ENCODE results near the gene ANXA2. TPM values are rescaled to one million over a fixed set of nuclear protein-coding genes. Genes with fewer than 3 reads are reported as not detected.
A peak's percentile ranks its signal among the peaks of the same experiment; 100 is the strongest.

ANXA2 gene
- total RNA-seq, 6 experiments from 2014 or later, result 4,445 to 5,074 (median 4,643) TPM

- Mint-ChIP-seq H3K4me1 (ENCODE audit: low read depth) (peaks cover 91% of the 10 kb centered on the region), H3K9me3 (peaks cover 10% of the 10 kb centered on the region; the same call in 1 of the 2 replicates)
- no peak for TF ChIP-seq CTCF (IDR thresholded peaks at IDR 0.05)
Measured at GRCh38 chr15:60345598-60345997, 52.2 kb downstream of the ANXA2 start.

DNA sequence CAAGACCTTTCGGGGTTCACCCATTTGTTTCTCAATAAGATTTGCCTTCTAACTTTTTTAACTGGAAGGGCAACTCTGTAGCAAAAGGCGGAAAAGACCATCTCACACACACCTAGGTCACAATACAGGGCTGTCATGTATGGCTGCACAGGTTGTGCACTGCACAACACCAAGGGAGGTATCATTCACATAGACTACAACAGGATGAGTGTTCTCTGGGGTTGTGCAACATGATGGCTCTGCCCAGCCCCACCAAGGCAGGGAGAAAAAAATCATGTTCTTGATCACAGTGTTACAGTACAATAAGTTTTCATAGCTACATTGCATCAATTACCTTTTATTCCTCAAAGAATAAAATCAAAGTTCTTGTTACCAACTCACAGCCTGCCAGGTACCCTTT lies 52.8 kb downstream of the ANXA2 start:
- no peak for DNase-seq
- H3K9me3 Mint-ChIP-seq, result peaks cover 10% of the 10 kb centered on the region; the same call in 1 of the 2 replicates
- peaks cover 66% of the 10 kb centered on the region for H3K27me3 Mint-ChIP-seq (ENCODE audit: insufficient read depth)
- peaks cover 59% of the 10 kb centered on the region for H3K36me3 Mint-ChIP-seq (ENCODE audit: low read depth)
- peaks cover 91% of the 10 kb centered on the region for H3K4me1 Mint-ChIP-seq (ENCODE audit: low read depth)
- peak overlapping the region; percentile 0; the same call in 1 of the 2 replicates for H3K4me3 Mint-ChIP-seq
- TF ChIP-seq CTCF (IDR thresholded peaks at IDR 0.05), result no peak
- peak overlapping the region; percentile 84 for H3K27ac Mint-ChIP-seq

More at GRCh38 chr15:60345598-60345997, 52.2 kb downstream of the ANXA2 start:
- peaks cover 65% of the 10 kb centered on the region for H3K36me3 Mint-ChIP-seq (ENCODE audit: low read depth)
- DNase-seq, result no peak
- peak overlapping the region; percentile 84 for H3K27ac Mint-ChIP-seq
- no peak overlapping the region for H3K4me3 Mint-ChIP-seq
- peaks cover 66% of the 10 kb centered on the region for H3K27me3 Mint-ChIP-seq (ENCODE audit: insufficient read depth)

GRCh38 chr15:60344461-60344860 lies 53.3 kb downstream of the ANXA2 start:
- TF ChIP-seq CTCF (IDR thresholded peaks at IDR 0.05), result no peak
- Mint-ChIP-seq H3K4me1 (ENCODE audit: low read depth) (peaks cover 90% of the 10 kb centered on the region), H3K9me3 (peaks cover 10% of the 10 kb centered on the region; the same call in 1 of the 2 replicates), H3K4me3 (peak overlapping the region; percentile 0; the same call in 1 of the 2 replicates), H3K27ac (peak overlapping the region; percentile 84), H3K27me3 (ENCODE audit: insufficient read depth) (peaks cover 66% of the 10 kb centered on the region), H3K36me3 (ENCODE audit: low read depth) (peaks cover 57% of the 10 kb centered on the region)
- DNase-seq, result no peak

- peak overlapping the region; percentile 46; the same call in 1 of the 2 replicates for H3K4me3 Mint-ChIP-seq
- peaks cover 46% of the 10 kb centered on the region for H3K36me3 Mint-ChIP-seq (ENCODE audit: low read depth)
- TF ChIP-seq CTCF (IDR thresholded peaks at IDR 0.05), result no peak
- H3K27ac Mint-ChIP-seq, result peak overlapping the region; percentile 84
- peaks cover 58% of the 10 kb centered on the region for H3K27me3 Mint-ChIP-seq (ENCODE audit: insufficient read depth)
- no peak for DNase-seq
- H3K4me1 Mint-ChIP-seq (ENCODE audit: low read depth), result peaks cover 80% of the 10 kb centered on the region
- H3K9me3 Mint-ChIP-seq, result peaks cover 5% of the 10 kb centered on the region; the same call in 1 of the 2 replicates
Measured at GRCh38 chr15:60343221-60343970, 54.4 kb downstream of the ANXA2 start.

DNA sequence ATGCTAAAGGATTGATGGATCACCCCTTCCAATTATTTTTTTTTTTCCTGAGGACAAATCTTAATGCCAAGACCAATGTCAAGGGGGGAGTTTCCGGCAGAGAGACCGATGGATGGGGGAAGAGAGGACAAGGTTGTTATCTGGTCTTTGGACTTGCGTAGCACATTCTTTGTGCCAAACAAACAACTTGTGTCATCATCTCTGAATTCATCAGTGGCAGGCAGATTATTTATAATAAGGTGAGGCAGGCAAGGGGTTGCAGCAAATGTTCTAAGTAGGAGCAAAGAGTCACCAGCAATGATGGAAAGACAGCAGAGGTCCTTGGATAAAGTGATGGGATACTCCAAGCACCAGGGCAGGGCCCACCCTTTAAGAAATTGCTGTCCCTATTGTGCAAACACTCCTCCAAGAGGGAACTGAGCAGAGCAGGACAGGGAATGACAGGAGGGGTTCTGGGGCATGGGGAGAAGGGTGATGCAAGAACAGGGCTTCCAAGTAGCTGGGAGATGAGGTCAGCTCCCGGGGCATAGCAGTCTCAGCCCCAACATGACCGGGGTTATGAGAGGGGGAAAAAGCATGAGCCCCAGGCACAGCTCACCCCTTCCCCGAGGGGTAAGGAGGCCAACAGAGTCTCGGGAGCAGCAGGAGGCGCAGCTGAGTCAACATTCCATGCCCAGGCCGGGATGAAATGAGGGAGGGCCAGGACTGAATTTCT lies 57.4 kb downstream of the ANXA2 start:
- peaks cover 32% of the 10 kb centered on the region for H3K27me3 Mint-ChIP-seq (ENCODE audit: insufficient read depth)
- H3K4me3 Mint-ChIP-seq, result no peak overlapping the region
- no peak for DNase-seq
- H3K27ac Mint-ChIP-seq, result peak overlapping the region; percentile 57
- H3K4me1 Mint-ChIP-seq (ENCODE audit: low read depth), result peaks cover 60% of the 10 kb centered on the region
- peaks cover 16% of the 10 kb centered on the region for H3K36me3 Mint-ChIP-seq (ENCODE audit: low read depth)
- peak; percentile 50 for TF ChIP-seq CTCF (IDR thresholded peaks at IDR 0.05)
- H3K9me3 Mint-ChIP-seq, result no peaks in the 10 kb centered on the region

Measured in HFFc6 (cell line).